HG02943 (cell line): ENCODE measurements around the gene ADAP1.
"Not testable (repeated sequence)": the region's sequence is repeated elsewhere in the genome, so short reads cannot be mapped to it uniquely, and the experiment has no call there.

Experiments
- ATAC-seq: cut with Tn5 transposase; IDR thresholded peaks from one replicate; pipeline ENCODE4 v1.9.1; 2021; ENCODE audit warnings: mild to moderate bottlenecking, low read depth, moderate library complexity; ENCODE audit not compliant: unreplicated experiment

The ADAP1 gene

DNA sequence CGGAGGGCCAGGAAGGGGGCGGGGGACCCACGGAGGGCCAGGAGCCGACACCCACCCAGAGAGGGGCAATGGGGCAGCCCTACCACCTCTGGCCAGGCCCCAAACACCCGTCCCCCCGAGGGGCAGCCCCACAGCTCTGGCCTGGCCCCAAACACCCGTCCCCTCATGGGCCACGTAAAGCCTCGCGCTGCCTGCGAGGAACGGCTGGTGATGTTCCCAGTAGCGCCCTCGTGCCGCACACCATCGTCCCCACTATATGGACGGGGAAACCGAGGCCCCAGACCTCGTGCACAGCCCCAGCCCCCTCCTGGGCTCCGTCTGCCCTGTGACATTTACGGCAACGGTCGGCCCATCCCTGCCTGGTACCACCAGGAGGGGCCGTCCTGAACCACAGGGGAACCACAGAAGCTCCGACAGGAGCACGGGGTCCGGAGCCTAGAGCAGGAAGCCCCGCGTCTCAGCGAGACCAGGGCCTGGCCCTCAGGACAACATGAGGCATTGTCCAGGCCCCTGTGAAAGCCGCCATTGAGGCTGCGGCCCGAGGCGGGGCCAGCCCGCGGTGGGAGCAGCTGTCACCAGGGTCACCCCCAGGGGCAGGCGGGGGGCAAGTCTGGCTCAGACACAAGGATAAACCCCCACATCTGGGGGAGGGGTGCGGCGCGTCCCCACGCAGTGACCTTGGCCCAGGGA is 42.5 kb downstream of the ADAP1 start:
- ATAC-seq, result no peak

DNA sequence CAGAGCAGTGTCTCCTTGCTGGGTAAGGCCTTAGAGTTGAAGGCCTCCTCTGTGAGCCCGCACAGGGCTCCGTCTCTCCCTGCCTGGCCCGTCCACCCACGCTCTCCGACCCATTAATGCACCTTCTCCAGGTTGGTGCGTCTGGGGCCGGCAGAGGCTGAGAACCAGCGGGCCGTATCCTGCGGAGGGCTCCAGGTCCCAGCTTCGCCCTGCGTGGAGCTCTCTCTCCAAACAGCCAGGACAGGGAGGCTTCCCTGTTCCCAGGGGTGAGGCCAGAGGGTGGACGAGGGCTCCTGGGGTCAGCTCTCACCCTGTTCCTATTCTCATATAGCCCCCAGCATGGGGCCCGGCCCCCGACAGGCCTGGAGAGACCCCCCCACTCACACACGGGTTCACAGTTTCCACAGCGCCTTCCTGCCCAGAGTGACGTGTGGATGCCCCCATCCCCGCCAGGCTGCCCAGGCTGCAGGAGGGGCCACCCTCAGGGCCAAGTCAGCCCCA is 43.5 kb downstream of the ADAP1 start:
- no peak for ATAC-seq

DNA sequence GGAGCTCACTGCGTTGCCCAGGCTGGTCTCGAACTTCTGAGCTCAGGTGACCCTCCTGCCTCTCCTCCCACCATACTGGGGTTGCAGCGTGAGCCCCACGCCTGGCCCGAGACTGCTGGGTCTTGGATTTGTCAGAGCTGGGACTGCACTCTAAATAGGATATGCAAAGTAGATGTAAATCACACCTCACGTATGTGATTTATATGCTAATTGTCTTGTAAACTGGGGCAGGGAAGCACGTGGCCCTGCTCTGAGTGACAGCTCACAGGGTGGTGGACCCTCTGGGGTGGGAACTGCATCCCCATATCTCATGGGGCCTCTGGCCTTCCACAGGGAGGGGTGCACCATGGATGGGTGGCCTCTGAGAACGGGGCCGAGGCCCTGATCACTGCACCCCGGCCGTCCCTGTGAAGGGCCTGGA is 44.0 kb downstream of the ADAP1 start:
- no peak for ATAC-seq

DNA sequence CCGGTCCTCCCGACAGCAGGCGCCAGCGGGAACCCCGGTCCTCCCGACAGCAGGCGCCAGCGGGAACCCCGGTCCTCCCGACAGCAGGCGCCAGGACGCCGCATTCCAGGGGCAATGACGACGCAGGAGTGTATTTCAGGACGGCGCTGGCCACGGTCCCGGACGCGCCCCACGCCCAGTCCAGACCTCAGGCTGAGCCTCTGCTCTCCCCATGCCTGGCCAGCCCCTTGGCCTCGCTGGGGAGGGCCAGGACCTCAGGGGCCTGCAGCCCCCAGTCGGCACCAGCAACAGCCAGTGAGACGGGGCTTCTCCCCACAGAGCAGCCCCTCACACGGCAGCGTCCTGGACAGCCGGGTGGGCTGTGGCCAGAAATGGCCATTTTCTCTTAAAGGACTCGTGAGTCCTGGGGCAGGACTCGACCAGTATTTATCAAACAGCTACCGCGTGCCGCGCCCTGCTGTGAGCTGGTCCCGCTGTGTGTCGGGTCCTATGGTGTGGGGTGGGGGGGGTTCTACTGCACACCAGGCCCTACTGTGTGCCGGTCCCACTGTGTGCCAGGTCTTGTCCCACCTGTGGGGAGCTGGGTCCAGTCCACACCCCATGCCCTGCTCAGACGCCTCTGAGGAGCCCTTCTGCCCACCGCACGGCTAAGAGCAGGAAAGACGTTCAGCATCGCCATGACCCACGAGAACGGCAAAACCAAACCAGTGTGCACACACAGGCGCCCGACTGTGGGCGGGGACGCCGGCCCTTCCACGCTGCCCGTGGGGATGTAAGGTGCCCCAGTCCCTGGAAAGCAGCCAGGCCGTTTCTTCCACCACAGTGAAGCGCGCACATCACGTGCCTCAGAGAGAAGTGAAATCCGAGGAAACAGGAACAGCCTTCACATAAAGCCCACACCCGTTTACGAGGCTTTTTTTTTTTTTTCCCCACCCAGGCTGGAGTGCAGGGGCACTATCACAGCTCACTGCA is 44.8 kb downstream of the ADAP1 start:
- ATAC-seq, result no peak

DNA sequence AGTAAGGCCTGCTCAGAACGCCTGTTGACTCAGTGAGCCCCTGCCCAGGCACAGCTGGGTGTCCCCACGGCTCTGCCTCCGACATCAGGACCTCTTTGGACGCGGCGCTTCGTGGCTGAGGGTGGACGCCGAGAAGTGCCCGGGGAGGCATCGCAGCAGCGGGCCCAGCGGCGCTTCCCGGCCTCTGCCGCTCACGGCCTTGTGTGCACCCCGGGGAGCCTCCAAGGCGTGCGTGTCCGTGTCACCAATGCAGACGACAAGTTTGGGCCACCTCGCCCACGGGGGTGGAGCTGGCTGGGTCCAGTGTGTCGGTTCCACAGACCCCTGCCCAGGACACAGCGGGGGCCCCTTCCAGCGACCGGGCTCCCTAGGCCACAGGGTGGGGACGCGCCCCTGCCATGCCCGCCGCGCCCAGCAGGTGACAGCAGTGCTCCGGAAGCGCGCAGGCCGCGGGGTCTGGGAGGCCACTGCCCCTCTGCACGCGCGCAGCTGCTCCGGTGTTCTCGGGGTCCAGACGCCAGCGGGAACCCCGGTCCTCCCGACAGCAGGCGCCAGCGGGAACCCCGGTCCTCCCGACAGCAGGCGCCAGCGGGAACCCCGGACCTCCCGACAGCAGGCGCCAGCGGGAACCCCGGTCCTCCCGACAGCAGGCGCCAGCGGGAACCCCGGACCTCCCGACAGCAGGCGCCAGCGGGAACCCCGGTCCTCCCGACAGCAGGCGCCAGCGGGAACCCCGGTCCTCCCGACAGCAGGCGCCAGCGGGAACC is 45.7 kb downstream of the ADAP1 start:
- ATAC-seq, result not testable (repeated sequence)

DNA sequence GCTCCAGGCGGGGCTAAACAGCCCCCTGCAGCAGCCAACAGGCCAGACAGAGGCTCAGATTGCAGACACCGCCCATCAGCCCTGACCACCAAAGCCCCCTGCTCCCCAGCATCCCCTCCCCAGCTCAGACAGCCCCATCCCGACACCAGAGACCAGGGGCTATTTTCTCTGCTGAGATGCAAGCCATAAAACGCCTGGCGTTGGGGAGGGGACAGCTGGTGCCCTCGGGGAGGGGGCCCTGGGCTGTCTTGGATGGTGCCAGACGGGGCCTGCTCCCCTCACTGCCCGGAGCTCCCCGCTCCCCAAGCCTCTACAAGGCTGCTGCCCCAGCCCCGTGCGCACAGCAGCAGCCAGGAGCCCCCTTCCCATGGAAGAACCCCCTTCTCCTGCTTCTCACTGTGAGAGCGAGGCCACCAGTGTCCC is 46.3 kb downstream of the ADAP1 start:
- ATAC-seq, result no peak

DNA sequence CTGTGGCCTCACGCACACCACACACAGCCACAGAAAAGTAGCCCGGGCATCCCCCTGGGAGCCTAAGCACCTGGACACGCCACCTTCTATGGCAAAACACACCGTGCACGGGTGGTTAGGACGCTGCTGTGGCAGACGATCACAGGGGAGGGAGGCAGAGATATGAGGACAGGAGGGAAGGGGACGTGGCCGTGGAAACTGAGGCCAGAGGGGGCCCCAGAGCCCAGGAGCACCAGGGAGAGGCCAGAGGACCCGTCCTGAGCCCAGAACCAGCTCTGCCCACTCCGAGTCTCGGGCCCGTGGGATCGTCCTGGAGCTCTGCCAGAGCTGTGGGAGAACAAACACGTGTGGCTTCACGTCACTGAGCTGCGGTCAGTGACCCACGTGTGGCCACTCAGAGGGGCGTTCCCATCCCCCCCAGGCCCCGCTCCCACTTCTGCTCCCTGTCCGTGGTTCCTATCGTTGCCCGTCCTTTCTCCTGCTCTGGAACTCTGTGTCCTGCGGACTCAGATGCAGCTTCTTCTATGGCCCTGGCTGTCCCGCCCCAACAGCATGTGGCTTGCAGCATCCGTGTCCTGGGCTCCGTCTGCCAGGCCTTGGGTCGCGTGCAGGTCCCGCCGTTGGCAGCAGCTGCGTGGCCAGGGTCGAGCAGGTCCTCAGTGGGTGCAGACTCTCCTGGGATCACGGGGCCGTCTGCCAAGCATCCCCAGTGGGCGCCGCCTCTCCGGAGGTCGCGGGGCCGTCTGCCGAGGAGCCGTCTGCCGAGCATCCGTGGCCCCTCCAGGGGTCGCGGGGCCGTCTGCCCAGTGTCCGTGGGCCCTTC is 47.1 kb downstream of the ADAP1 start:
- no peak for ATAC-seq

DNA sequence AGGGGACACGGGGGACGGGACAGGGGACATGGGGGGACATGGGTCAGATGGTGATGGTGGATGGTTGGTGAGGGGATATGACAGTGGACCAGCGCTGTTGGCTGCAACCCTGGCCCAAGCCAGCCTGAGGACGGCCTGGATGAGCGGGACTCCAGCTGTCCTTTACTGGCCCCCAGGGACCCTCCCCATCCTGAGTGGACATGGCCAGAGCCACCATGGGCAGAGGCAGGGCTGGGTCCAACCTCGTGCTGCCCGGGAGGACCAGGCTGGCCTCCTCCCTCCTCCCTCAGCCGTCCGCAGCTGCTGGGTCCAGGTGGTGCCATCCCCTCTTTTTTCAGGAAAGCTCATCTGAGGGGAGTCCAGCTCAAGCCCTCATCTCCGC is 47.7 kb downstream of the ADAP1 start:
- no peak for ATAC-seq

DNA sequence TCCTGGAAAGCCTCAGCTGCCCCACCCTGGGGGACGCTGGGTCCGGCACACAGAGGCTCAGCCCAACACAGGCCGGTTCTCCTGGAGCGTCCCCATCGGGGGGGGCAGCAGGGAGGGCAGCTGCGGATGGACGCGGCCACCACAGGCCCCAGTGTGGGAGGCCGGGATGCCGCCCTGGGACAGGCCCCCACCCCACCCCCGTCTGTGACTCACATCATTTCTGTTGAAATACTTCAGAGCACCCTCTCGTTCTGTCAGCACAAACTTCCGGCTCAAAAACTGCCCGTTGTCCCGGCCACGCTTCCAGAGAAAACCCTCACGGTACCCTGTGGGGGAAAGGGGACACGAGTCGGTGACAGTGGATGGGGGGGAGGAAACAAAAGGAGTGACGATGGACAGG is 49.6 kb downstream of the ADAP1 start:
- no peak for ATAC-seq

DNA sequence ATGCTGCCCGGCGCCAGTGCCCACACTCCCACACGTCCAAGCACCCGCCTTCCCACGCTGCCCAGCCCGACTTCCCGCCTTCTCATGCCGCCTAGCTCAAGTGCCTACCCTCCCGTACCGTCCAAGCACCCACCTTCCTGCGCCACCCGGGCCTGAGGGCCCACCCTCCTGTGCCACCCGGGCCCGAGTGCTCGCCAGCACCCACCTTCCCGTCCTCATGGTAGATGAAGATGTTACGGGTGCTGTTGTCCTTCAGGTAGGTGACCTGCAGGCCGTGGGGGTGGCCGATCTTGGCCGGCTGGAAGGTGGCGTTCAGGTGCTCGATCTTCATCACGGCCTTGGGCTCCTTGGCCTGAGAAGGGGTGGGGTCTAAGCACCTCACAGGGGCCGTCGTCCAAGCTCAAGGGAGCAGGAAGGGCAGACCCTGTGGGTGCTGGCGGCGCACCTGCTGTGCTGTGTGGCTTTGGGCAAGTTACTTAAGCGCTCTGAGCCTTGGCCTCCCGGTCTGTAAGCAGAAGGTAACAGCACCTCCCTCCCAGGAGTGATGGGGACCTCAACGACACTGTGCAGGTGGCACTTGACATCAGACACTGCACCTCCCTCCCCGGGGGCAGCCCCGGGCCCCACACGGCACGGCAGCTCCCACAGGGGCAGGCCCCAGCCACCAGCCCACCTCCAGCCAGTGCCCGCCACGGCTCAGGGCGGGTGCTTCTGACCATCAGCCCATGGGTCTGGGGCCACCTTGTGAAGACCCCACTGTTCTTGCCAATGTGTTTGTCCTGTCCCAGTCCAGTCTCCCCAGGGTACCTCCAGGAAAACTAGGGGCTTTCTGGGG is 50.3 kb downstream of the ADAP1 start:
- ATAC-seq, result no peak

DNA sequence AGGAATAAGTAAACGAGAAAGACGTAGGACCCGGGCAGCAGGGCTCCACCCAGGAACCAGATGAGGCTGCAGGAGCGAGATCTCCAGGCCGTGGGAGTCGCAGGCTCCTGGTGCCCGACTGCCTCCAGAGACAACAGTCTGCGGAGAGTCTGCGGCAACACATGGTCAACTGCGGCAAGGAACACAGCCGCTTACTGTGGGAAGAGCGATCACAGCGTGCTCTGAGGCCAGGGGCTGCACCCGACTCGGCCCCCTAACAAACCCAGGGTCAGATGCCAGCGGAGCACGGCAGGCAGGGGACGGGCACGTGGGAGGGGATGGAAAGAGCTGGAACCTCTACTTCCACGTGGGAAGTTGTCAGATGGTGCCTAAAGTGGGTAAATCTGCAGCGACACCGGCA is 51.5 kb downstream of the ADAP1 start:
- ATAC-seq, result no peak

DNA sequence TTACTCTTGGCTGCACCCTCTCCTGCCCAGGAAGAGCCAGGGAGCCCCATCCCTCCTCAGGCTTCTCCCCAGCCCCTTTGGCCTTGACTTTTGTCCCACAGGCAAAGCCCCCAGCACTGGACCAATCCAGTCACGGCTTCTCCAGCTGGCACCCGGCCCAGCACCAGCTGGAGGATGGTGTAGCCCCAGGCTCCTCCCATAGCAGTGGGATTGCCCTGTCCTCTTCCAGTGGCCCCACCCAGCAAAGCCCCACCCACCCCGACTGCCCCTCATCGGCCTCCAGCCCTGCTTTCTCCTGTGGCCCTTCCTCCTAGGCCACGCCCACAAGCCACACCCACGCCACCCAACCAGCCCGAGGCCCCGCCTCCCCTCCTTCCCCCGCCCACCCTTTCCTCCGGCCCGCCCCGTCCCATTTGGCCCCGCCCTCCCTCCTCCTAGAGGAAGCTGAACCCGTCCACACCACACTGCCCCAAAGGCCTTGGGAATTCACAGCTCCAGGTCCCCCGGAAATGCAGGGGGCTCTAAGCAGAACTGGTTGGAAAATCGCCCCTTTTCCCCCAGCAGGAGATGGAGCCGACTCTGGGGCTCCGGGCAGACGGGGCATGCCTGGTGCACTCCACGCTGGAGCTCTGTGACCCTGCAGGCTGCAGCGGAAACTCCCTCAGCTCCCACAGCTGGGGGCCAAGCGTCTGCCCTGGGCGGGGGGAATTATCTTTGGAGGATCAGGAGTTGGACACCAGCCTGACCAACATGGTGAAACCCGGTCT is 52.9 kb downstream of the ADAP1 start:
- no peak for ATAC-seq

DNA sequence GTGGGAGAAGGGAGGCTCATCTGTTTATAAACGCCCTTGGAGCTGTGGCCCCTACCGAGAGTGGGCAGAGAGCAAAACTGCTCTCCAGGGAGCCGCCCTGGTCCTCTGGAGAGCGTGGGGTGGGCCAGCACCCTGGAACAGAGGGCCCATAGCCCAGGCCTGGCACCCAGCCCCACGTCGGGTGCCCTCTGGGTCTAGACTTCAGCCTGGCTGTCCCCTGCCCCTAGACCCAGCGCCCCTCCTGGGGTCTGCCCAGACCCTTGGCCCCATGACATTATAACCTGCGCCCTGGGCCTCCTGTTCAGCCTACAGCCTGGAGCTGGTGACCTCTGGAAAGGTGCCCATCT is 53.5 kb downstream of the ADAP1 start:
- no peak for ATAC-seq

DNA sequence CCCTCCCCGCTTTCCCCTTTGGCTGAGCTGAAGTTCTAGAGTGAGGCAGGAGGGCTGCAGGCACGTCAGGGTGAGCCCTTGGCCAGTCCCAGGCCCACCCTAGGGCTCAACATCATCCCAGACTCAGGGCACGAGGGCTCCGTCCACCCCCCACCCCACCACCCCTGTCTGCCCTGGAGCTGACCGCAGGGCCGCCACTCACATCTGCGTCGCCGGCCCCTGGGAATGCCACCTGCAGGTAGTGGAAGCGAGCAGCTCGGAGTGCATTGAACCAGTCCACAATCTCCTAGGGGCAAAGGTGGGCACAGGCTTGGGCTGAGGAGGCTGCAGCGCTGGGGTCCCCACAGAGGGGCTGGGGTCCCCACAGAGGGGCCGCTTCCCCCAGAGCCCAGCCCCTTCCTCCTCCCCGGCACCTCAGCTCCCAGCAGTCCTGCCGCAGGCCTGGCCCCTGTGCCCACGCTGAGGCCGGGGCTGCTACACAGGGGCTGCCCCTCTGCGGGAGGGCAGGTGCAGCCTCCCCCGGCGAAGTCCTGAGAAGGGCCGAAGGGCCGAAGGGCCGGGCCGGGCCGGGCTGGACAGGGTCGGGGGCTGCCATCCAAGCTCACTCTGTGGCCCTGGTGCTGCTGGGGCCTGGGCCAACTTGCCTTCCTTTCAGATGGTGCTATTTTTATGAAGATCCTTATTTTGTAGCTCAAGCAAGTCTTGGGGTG is 54.0 kb downstream of the ADAP1 start:
- no peak for ATAC-seq

DNA sequence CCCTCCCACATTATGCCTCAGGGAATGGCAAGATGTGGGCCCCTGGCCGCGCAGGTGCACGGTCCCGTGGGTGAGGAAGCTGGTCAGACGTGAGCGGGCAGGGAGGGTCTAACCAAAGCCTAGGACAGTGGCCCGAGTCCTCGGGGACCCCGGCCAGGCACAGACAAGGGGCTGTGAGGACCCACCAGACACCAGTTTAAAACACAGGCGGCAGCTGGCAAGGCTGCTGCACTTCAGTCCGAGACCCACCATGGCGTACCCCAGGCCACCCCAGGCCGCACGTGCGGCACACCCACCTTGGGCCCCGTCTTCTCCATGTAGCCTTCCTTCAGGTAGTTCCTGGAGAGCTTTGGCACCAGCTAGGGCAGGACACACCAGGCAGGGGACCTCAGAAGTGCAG is 54.7 kb downstream of the ADAP1 start:
- no peak for ATAC-seq

DNA sequence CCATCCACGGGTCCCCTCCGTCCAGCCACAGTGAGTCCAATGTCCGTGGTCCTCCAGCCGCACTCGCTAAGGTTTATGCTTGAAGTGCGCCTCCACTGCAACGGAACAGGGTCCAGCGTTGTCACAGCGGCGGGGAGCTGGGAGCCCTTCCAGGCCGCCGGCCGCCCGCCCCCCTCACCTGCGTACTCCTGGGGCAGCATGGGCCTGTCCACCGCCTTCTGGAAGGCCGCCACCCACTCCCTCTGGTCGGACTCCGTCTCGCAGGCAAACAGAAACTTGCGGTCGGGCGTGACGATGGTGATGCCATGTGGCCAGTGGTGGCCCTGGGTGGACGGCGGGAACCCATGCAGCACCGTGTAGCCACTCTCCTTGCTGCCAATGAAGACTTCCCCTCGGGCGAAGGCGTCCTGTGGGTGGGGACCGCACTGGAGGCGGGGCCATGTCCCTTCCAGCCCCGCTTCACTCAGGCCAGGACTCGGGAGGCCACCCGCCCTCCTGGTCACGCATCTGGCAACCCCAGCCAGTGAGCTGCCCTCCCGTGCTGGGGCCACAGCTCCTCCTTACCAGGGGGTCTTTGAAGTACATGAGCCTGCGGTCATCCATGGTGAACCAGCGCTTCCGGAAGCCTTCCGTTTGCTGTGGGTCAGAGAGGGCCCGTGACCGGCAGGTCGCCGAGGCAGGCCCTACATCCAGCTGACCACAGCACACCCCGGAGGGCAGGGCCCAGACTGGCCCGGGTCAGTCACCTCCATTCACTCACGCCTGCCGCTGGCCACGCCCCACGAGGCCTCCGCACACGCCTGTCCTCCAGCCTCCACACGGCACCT is 55.4 kb downstream of the ADAP1 start:
- no peak for ATAC-seq

DNA sequence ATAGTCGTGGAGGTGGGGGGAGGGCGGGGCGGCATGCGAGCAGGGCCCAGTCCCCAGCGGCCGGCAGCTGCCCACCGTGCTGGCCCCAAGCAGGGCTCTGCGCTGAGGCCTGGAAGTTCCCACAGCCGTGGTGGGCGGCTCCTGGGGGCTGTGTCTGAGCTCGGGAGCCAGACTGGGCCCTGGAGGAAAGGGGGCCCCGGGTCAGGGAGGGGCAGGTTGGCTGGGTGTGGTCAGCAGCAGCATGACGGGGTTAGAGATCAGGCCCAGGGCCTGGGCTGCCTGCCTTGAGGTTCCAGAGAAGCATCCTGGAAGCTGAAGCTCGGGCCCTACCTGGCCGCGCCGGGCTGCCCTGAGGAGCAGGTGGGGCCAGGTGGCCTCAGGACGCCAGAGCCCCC is 56.0 kb downstream of the ADAP1 start:
- no peak for ATAC-seq
